ENCODE data around the gene FAM168A.

The FAM168A gene

DNA sequence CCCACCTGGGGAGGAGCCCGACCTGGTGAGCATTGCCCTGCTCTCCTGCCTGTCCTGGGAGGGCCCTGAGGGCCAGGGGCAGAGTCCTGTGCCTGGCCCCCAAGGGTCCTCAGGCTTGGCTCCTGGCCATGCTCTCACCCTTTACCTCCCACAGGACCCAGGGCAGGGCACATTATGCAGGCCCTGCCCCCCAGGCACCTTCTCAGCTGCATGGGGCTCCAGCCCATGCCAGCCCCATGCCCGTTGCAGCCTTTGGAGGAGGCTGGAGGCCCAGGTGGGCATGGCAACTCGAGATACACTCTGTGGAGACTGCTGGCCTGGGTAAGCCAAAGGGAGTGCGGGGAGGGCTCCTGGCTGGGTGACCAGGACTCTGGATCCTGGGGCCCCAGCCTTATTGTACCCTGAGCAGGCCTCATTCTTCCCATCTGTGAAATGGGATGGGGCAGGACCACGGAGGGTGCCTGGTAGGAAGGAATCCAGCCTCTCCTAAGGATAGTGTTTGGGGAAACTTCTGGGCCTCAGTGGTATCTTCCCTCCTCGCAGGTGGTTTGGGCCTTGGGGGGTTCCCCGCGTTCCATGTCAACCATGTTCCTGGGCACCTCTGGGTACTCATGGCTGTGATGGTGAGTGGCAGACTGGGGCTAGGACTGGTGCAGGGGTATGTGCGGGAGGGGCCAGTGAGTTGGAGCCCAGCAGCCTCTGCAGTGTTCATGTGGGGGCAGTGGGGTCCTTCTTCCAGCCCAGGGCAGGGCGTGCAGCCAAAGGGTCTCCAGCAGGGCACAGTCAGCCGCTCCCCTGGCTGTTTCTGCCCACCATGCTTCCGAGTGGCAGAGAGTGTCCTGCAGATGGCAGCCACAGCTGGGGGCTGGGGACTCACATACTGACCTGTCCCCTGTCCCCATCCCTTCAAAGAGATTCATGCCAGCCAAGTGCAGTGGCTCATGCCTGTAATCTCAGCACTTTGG, 207.0 kb downstream of the FAM168A start:
- peak overlapping the region; percentile 93 for H3K27ac ChIP-seq
- CTCF ChIA-PET = interaction anchor here (0.6 to 3.3 kb wide), 3 partner anchors 39 to 270 kb away, joined by 3 to 25 read pairs (median 3); no protein-coding TSS in a partner anchor
- no peak for DNase-seq (ENCODE audit: low spot score)
- POLR2A ChIA-PET (ENCODE audit: low non-redundant PET) = no interaction called here
- TF ChIP-seq, protein P1, sequence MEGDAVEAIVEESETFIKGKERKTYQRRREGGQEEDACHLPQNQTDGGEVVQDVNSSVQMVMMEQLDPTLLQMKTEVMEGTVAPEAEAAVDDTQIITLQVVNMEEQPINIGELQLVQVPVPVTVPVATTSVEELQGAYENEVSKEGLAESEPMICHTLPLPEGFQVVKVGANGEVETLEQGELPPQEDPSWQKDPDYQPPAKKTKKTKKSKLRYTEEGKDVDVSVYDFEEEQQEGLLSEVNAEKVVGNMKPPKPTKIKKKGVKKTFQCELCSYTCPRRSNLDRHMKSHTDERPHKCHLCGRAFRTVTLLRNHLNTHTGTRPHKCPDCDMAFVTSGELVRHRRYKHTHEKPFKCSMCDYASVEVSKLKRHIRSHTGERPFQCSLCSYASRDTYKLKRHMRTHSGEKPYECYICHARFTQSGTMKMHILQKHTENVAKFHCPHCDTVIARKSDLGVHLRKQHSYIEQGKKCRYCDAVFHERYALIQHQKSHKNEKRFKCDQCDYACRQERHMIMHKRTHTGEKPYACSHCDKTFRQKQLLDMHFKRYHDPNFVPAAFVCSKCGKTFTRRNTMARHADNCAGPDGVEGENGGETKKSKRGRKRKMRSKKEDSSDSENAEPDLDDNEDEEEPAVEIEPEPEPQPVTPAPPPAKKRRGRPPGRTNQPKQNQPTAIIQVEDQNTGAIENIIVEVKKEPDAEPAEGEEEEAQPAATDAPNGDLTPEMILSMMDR (conservative IDR thresholded peaks at IDR 0.05; ENCODE audit: low read depth) = no peak

DNA sequence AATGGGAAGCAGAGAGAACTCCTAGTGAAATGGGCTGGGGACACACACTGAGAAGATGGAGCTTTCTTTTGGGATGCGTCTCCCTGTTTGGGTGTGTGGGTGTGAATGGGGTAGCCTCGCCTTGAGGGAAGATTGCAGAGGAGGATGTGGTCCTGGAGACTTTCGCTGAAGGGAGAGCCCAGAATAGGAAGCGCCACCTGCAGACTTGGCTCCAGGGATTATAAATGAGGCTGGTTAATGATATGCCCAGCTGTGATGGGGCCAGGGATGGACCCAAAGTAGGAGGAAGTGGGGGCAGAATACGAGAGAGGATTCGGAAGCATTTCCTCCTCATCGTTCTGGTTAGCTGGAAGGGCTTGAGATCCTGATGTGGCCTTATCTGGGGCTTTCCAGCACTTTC, 208.0 kb downstream of the FAM168A start:
- TF ChIP-seq, protein P1 (conservative IDR thresholded peaks at IDR 0.05; ENCODE audit: low read depth) = no peak
- no peak for DNase-seq (ENCODE audit: low spot score)
- ChIA-PET CTCF (interaction anchor here (0.6 to 1.3 kb wide), 2 partner anchors 38 to 271 kb away, joined by 3 read pairs; no protein-coding TSS in a partner anchor), POLR2A (ENCODE audit: low non-redundant PET) (no interaction called here)
- H3K27ac ChIP-seq = peak overlapping the region; percentile 93

- ChIA-PET POLR2A (ENCODE audit: low non-redundant PET) (no interaction called here), CTCF (interaction anchor here (0.7 to 1.3 kb wide), 3 partner anchors 16 to 38 kb away, joined by 3 to 7 read pairs (median 3); no protein-coding TSS in a partner anchor)
- DNase-seq (ENCODE audit: low spot score) = peak; percentile 44
- TF ChIP-seq, protein P1 (conservative IDR thresholded peaks at IDR 0.05; ENCODE audit: low read depth) = no peak
- H3K27ac ChIP-seq = peak overlapping the region; percentile 93
Measured at GRCh38 chr11:73389134-73389525, 208.8 kb downstream of the FAM168A start.

GRCh38 chr11:73388265-73389133, 209.4 kb downstream of the FAM168A start:
- CTCF ChIA-PET = interaction anchor here (0.7 to 1.3 kb wide), 2 partner anchors 16 to 37 kb away, joined by 3 to 7 read pairs; no protein-coding TSS in a partner anchor
- DNase-seq (ENCODE audit: low spot score) = peak; percentile 65
- TF ChIP-seq, protein P1 (conservative IDR thresholded peaks at IDR 0.05; ENCODE audit: low read depth) = no peak
- peak overlapping the region; percentile 93 for H3K27ac ChIP-seq
- POLR2A ChIA-PET (ENCODE audit: low non-redundant PET) = interaction anchor here (0.6 kb wide), 1 partner anchor 400 kb away, joined by 3 read pairs; no protein-coding TSS in a partner anchor

DNA sequence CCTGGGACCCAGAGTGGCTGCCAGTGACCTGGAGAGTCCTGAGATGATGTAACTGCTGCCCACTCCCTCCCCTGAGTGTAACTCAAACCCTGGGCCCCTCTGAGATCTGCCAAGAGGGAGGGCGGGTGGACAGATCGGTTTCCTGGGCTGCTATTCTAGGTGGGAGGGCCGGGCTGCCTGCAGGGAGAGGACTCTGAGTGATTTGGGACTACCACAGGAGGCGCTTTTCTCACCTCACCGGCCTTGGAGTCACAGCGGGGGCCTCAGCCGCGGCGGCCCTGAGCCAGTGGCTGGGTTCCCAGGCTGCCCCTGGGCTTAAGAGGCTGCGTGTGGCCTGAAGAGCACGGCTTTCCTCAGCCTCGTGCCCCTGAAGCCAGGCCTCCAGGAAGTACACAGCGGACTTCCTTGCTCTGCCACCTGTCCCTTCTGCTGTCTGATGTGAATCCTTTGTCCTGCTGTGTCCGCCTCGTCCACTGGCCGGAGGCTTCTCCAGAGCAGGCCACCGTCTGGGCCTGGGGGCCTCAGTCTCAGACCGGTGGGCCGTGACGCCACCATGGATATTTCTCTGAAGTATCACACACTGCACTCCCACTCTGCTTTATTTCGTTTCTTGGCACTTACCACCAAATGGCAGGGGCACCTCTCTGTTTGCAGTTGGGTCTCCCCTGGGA, 210.2 kb downstream of the FAM168A start:
- CTCF ChIA-PET = interaction anchor here (1.3 kb wide), 1 partner anchor 37 kb away, joined by 7 read pairs; no protein-coding TSS in a partner anchor
- TF ChIP-seq, protein P1 (conservative IDR thresholded peaks at IDR 0.05; ENCODE audit: low read depth) = no peak
- peak overlapping the region; percentile 93 for H3K27ac ChIP-seq
- POLR2A ChIA-PET (ENCODE audit: low non-redundant PET) = interaction anchor here (0.6 kb wide), 1 partner anchor 400 kb away, joined by 3 read pairs; no protein-coding TSS in a partner anchor
- DNase-seq (ENCODE audit: low spot score) = no peak
